ENCODE data around the gene LRATD1.
"Not testable (repeated sequence)": the region's sequence is repeated elsewhere in the genome, so short reads cannot be mapped to it uniquely, and the experiment has no call there.

LRATD1 gene, protein sequence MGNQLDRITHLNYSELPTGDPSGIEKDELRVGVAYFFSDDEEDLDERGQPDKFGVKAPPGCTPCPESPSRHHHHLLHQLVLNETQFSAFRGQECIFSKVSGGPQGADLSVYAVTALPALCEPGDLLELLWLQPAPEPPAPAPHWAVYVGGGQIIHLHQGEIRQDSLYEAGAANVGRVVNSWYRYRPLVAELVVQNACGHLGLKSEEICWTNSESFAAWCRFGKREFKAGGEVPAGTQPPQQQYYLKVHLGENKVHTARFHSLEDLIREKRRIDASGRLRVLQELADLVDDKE

DNA sequence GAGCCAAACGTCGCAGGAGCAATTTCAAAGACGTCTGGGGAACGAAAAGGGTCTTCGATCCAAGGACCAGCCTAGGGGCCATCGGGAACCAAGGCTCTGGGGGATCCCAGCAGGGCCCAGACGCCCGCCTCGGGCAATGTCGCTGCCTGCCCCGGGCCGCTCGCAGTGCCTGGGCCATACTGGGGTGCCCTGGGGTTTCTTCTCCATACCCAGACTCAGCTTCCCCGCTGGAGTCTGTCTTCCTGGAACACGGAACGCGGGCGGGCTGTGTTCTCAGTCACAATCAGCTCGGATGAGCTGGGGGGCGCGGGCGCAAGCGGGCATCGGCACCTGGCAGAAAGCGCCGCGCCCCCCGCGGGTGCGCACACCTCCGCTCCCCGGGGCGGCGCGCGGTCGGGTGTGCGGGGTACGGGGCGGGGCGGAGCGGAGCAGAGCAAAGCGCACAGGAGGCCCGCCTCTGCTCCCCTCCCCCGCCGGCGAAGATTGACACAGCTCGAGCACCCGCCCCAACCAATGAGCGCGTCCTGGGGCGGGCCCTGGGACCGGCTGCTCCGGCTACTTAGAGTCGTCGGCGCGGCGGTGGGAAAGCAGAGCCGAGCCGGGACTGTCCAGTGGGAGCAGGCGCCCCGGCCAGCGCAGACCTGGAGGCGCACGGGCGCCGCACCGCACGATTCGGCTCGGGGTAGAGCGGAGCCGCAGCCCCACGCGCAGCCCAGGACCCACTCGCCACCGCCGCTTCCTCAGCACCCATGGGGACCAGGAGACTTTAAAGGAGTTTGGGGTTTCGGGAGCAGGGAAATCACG lies at the start of gene LRATD1:
LRATD1 (plus strand) TSS at position 585 of the 804 bp plus-strand sequence. CDS start 1,263 bp downstream, outside the sequence.
- no peak for DNase-seq

DNA sequence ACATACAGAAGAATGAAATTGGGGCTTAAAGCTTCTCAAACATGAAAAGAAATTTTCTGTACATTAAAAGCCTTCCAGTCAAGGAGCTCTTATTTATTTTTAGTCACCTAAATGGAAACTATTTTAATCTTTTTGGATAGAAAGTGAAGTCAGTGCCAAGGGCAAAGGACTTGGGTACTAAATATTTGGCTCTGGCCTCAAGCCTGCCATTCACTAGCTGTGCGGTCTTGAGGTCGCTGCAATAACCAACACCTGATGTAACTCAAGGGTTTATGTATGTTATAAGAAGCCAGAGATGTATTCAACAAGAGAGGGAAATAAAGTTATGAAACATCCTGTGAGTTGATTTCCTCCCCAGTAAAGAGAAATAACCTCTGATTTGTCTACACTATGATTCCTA lies 49.5 kb upstream of the LRATD1 start:
- no peak for DNase-seq

DNA sequence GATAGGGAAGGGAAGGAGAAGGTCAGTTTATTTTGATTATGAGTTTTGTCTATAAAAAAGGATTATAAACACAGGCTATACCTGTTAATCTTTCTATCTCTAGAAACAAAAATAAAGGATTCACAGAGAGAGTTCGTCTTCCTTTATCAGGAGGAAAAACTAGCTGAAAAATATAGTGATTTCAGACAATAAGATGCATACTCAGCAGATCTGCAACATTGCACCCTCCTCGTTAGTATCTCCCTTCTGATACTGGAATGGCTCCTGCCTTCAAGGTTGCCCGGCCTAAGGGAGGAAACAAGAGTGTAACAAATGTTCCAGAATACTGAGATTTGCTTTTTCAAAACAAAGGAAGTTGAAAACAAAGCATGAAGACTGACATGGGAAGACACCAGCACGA lies 48.7 kb upstream of the LRATD1 start:
- no peak for DNase-seq

DNA sequence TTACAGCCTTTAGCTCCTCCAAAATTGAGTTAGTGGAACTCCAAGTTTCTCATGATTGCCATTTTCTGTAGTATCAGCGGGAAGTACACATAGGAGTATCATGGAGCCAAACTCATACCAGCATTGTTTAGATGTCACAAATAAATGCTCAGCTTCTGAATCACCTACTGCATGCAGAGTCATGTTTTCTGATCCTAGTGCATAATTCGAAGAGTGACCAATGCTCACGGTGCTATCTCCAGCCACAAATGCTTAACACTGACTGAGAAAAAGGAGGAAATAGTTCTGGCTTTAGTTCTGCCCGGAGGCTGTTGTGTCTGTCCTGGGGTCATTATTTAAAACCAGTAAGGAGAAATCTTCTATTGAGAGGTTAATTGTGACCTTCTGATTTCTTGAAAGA lies 45.4 kb upstream of the LRATD1 start:
- no peak for DNase-seq

DNA sequence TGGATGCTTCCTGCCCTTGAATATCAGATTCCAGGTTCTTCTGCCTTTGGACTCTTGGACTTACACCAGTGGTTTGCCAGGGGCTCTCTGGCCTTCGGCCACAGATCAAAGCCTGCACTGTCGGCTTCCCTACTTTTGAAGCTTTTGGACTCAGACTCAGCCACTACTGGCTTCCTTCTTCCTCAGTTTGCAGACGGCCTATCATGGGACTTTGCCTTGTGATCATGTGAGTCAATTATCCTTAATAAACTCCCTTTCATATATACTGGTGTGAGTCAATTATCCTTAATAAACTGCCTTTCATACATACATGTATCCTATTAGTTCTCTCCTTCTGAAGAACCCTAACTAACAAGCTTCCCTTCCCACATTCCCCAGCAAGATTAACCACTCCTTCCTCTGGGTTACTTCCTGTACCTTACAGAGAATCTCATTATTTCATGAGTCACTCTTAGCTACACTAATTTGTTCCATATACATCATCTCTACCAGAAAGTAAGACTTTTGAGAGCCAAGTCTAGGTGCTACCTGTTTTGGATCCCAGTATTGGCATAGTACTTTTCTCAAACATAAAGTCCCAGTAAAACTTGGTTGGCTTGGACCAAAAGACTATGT lies 31.3 kb upstream of the LRATD1 start:
- DNase-seq: no peak

DNA sequence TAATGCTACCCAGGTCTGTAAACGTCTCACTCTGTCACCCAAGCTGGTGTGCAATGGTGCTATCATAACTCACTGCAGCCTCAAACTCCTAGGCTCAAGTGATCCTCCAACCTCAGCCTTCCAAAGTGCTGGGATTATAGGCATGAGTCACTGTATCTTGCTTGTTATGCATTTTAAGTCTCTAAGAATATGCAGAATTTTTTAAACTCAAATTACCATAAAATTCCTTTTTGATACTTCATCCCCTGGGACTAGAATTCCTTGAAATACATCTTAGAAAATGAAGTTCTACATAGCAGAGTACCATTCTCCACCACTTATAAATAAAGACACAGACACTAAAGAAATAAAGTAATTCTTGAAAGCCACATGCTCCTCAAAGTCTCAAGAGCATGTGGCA lies 30.2 kb upstream of the LRATD1 start:
- DNase-seq: no peak

DNA sequence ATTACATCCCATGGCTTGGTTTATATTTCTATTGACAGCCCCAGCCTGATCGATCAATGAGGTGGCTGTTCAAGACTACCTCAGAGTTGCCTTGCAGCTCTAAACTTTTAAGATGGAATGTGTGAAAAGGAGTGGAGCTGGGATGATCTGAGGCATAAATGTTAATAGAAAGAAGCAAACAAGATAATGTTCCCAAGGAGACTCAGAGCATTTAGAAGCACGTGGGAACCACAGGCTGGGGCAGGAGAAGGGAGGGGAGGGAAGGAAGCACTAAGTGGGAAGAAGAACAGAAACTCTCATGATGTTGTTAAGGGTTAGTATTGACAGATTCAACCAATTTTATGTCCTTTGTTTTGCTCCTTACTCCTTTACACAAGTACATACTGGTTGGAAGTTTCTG lies 28.8 kb upstream of the LRATD1 start:
- no peak for DNase-seq

DNA sequence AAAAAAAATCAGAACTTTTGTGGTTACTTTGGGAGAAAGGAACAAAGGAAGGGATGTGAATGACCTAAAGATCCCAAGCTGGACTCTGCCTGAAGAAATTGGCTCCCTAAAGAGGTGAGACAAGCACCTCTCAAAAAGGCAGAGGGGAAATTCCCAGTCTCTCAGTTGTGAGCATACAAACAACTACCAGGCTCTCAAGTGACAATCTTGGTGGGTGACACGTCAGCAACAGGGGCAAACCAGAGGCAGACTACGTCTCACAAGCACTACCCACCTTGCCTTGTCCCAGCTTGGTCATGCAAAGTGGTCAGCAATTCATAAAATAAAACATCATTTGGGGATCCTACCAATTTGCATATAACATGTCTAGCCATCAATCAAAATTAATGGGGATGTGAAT lies 24.3 kb upstream of the LRATD1 start:
- no peak for DNase-seq

DNA sequence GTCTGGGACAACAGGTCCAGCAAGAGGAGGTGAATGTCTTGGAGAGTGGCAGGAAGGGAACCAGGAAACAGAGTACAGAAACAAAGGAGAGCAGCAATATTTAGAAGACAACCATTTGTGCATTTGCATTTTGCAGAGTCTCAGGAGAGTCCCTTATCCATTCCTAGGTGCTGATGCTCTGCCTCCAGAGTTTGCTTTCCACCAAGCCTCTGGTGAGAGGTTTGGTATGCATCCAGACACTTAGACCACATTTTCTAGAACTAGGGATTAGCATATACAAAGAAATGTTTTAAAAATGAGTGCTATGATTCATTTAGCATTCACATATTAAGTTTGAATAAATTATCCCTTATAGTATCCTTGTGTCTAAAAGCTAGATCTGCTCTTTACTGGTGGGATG lies 18.5 kb upstream of the LRATD1 start:
- DNase-seq: no peak

DNA sequence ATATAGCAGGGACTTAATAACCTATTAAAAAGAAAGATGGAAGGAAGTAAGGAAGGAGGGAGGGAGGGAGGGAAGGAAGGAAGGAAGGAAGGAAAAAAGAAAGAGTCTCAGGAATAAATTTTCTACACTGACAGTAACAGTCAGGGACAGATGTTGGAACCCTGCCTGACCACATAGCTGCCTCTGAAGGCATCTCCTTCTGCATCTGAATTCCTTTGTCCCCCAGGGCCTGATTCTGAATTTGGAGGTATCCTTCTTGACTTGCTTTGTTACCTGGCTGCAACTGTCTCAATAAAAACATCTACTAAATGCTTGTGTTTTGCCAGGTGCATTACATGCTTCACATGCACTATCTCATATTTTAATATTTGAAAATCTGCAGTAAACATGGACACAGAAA lies 17.4 kb upstream of the LRATD1 start:
- DNase-seq: no peak

DNA sequence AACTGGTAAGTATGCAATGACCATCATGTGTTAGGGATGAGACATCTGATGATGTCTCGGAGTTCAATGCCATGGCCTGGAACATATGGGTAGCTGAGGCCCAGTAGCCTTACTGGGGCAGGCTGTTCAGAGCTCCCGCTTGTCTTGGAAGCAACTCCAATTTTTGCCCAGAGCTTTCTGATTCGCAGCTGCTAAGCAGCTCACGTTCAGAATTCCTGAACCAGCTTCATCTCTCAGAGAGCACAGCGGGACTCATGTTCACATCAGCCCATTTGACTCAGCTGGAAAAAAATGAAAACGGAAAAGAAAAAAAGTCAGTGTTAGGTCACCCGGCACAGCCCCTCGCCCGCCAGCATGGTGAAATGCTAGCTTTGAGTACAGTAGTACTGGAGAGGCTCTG lies 16.8 kb upstream of the LRATD1 start:
- no peak for DNase-seq

DNA sequence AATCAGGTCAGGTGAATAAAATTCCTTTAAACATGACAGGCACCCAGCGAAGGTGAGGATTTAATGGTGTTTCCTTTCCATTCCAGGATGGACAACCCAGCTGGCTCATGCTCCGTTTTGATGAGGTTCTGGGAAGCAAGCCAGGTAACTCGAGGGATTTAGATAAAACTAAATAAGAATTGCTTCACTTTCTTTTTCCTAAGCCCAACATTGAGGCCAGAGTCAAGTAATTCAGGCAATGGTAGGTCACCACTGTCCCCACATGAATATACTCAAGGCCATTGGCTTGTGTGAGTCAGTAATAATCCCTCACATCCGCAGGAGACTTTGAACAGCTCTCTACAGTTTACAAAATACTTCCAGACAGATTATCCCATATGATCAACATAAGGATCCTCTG lies 16.2 kb upstream of the LRATD1 start:
- DNase-seq: no peak

DNA sequence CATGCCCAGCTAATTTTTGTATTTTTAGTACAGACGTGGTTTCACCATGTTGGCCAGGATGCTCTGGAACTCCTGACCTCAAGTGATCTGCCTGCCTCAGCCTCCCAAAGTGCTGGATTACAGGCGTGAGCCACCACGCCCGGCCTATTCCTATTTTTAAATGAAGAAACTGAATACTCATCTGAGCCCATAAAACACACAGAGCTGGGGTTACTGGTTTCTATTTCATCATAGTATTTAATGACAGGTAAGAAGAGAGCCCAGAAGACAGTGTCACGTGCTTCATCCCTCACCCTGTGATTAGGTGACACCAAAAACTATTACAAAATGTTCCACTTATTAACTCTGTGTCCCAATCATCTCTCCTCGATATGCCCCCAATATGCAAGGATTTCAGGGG lies 15.6 kb upstream of the LRATD1 start:
- DNase-seq: no peak

DNA sequence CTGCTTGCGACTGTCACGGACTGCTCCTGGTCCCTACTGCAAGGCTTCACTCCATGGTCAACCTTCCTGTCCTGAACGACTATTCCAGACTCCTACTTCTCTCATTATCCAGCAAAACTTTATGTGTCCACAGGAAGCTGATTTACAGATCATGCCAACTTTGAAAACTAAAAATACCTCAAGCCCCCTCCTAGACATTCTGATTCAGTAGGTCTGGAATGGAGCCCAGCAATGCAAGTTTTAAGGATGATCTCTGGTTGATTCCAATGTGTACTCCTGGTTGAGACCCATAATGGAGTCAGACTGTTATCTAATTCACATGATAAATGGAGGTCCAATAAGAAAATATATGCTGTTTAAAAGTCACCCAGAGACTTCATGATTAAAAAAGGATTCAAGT lies 13.1 kb upstream of the LRATD1 start:
- DNase-seq: no peak

DNA sequence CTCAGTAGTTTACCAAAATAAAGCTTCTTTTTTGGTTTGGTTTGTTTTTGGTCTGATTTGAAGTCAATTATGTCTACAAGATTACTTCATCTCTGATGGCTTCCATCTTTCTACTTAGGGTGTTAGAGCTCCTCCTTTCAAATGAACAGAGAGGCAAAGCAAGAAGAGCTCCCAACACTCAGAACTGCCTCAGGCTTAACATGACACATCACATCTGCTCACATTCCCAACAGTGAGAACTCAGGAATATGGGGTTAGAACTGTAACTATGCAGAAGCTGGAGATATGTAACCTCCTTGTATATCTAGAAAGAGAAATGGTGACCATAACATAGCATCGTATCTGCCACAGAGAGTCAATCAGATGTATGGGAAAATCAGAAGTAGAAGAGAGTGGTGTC lies 11.4 kb upstream of the LRATD1 start:
- no peak for DNase-seq

DNA sequence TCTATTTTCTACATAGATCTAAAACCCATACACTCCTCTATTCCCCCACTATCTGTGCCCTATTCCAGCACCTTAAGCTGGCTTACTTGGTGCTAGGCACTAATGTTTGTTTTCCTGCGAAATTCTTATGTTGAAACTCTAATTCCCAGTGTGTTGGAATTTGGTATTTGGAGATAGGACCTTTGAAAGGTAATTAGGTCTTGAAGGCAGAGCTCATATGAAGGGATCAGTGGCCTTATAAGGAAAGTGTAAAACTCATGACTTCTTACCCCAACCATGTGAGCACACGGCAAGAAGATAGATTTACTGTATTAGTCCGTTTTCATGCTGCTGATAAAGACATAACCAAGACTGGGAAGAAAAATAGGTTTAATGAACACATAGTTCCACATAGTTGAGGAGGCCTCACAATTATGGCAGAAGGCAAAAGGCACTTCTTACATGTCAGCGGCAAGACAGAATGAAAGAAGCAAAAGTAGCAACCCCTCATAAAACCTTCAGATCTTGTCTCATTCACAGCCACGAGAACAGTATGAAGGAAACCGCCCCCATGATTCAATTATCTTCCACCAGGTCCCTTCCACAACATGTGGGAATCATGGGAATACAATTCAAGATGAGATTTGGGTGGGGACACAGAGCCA lies 10.5 kb upstream of the LRATD1 start:
- DNase-seq: no peak

DNA sequence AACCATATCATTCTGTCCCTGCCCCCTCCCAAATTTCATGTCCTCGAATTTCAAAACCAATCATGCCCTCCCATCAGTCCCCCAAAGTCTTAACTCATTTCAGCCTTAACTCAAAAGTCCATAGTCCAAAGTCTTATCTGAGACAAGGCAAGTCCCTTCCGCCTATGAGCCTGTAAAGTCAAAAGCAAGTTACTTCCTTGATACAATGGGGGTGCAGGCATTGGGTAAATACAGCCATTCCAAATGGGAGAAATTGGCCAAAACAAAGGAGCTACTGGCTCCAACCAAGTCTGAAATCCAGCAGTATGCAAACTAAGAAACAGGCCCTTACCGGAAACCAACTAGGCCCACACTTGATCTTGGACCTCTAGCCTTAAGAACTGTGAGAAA lies 10.0 kb upstream of the LRATD1 start:
- not testable (repeated sequence) for DNase-seq

DNA sequence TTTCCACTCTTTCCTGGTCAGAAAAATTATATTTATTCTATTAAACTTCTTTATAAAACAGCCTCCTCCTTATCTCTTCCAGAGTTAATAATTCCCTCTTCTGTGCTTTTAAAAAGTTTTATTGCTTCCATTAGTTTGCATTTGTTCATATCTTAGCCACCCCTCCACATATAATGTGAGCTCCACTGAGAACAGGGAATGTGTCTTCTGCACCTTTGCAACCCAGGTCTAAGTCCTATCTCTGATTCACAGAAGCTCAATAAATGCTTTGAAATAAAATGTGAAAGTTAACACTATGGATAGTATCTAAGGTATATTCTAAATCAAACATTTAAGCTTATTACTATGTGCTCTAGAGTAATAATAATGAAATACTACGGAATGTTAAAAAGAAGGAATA lies 9.3 kb upstream of the LRATD1 start:
- DNase-seq: no peak

DNA sequence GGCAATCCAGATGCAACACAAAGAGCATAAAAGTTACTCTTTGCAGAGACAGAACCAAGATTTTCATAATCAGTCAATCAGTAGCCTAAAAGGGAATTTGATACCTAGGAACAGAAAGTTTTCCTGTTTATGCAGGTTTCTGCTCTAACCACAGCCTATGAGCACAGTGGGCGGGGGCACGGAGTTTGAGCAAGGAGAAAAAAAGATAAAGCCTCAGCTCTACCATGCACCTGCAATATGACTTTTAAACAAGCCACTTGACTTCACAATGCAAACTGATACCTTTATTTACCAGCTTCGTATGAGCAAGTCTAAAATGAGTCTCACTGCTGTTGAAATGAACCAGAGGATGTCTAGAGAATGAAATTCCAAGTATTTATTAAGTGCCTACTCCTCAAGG lies 5.6 kb upstream of the LRATD1 start:
- DNase-seq: no peak

DNA sequence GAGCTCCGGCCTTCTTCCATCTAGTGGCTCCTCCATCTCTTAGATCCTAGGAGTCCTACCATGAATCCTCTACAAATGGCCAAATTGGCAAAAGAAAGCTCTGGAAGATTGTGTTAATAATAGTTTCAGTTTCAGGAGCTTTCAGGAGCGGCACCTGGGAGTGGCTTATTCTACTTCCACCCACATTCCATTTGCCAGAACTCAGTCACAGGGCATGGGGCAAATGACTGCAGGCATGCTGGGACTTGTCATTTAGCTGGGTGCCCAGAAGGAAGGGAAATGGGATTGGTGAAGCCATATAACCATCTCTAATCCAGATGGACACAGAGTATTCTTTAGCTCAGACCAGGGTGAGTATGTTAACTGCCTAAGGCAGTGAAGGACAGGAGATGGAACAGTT lies 3.6 kb upstream of the LRATD1 start:
- DNase-seq: no peak

DNA sequence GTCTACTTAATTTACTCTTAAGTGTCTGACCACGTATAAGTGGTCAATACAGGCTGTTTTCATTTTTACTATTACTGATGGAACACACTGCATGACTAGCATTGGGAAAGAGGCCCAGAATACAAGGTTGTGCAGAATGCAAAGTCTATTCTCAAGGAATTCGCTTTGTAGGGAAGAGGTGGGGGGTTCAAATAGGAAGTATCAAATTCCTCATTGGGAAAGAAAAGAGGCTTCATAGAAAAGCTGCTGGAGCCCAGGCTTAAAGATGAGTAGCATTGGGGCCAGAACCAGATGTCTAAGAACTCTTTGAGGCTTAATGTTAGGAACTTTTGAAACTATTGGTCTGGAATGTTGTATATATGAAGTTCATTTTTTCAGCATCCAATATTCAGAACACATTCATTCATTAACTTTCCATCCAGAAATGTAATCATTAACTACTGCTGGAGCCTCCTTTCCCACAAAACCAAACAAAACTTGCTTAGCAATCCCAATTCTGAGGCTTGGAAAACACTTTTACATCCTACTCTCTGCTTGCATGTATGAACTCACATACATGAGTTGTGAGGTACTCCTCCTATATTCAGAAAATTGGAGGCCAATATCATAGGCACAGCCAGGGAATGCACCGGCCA lies 994 bp upstream of the LRATD1 start:
- DNase-seq: no peak

DNA sequence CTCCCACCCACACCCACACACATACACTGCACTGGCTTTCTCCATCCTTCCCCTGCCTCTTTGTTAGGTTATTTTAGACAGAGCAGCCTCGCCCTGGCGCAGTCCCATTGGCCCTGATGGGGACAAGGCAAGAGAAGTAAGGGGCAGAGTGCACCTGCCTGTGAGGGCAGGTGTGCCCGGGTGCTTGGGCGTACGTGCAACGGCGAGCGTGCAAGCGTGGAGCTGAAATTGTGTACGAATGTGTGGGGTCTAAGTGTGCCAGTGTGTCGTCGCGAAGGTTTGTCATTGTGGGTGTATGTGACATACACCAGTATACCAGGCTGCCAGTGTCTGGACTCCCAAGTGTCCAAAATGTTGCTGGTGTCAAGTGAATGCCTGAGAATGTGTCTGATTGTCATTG lies 544 bp downstream of the LRATD1 start:
- DNase-seq: no peak

DNA sequence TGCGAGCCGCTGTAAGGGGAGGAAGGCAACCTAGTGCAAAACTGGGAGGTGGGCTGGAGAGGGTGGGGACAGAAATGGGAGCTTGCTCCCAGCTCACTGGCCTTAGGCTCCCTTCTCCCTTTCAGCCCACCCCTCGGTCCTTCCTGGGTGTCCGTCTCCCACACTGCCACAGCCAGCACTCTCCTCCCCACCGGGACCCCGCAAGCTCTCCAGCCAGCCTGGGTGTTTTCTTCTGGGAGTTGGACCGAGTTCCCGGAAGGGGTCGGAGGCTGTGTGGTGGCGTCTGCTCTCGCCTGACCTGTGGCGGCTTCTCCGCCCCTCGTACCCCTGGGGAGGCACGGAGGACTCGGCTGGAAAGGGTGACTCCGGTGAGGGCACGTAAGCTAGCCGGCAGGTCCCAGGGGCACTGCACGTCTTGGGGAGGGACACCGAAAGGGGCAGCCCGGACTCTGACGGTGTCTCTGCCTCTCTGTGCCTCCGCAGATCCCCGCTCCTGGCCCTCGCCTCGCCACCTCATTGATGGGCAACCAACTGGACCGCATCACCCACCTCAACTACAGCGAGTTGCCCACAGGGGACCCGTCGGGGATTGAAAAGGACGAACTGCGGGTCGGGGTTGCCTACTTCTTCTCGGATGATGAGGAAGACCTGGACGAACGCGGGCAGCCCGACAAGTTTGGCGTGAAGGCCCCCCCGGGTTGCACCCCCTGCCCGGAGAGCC lies 1.1 kb downstream of the LRATD1 start:
- no peak for DNase-seq
